Left renal cortex interstitium (tissue), 4 donors: ENCODE measurements around the gene KRT17. TPM values are rescaled to one million over a fixed set of nuclear protein-coding genes. Genes with fewer than 3 reads are reported as not detected.
"Not testable (repeated sequence)": the region's sequence is repeated elsewhere in the genome, so short reads cannot be mapped to it uniquely, and the experiment has no call there.

ENCODE experiments used
- DNase-seq, 4 donors: peaks; one replicate each; pipeline ENCODE4 v3.0.0-alpha.2; 2013; ENCODE audit warnings: low read depth in 4 of 4, low spot score in 2 of 4, missing footprints in 1 of 4
- polyA plus RNA-seq, 4 donors: library from polyadenylated mRNA; unstranded; fragments of 120-200 nt; gene quantifications; one replicate each; pipeline ENCODE4 v1.2.1, GENCODE V29; 2013; ENCODE audit not compliant: insufficient read length in 4 of 4

Gene KRT17
- polyA plus RNA-seq, 4 donors: 1.5 to 3.4 (median 1.7) TPM

DNA sequence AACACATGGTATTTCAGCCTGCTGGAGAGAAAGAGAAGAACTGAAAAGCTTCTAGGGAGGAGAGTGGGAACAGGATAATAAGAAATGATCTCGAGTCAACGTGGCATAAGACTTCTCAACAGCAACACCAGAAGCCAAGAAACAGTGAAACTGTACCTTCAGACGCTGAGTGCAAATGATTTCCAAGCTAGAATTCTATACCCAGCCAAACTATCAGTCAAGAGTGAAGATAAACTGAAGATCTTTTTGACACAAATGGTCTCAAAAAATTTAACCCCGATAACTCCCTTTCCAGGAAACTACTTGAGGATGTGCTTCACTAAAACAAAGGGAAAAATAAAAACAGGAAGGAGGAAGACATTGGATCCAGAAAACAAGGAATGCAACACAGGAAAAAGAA is 17.4 kb downstream of the KRT17 start:
- not testable (repeated sequence) for DNase-seq

- no peak for DNase-seq
These were observed 21.9 kb downstream of the KRT17 start for GRCh38 chr17:41602524-41602923.

DNA sequence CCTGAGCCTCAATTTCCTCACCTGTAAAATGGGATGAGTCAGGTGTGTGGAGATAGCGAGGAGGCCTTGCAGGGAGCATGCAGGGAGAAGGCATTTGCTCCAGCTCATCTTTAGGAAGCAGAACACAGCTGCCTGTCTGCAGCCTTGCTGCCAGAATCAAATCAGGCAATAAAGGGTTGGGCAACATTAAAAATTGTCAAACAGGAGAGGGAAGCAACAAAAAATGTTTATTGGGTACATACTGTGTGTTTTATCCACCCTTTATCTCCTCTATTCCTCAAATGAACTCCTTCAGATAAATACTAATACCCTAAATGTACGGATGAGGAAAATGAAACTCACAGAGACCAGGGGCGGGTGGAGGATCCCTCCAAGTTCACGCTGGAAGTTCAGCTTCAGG is 24.1 kb downstream of the KRT17 start:
- no peak for DNase-seq

GRCh38 chr17:41599680-41600079 is 24.7 kb downstream of the KRT17 start:
- DNase-seq: no peak

- DNase-seq: no peak
These were observed 28.8 kb downstream of the KRT17 start for GRCh38 chr17:41595585-41595984.

DNA sequence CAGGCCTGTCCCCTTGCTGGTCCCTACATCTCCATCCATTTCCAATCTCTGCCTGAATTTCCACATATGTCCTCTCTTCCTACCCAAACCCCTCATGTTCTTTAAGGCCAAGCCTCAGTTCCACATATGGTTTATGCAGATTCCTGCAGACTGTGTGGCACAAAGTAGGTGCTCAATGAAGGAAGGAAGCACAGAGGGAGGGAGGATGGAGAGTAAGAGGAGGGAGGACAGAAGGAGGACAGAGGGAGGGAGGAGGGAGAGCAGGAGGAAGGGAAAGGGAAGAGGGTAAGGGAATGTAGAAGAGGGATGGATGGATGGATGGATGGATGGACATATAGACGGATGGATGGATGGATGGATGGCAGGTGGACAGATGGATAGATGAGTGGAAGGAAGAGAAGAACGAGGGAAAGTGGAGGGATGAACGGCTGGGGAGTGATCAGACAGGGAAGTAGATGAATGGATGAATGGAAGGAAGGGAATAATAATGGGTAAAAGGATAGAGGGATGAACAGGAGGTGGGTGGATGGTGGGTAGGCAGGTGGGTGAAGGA is 29.9 kb downstream of the KRT17 start:
- no peak for DNase-seq

- DNase-seq: no peak
These were observed 30.9 kb downstream of the KRT17 start for GRCh38 chr17:41593306-41593981.

GRCh38 chr17:41592601-41593305 is 31.6 kb downstream of the KRT17 start:
- DNase-seq: no peak

GRCh38 chr17:41589301-41589700 is 35.1 kb downstream of the KRT17 start:
- no peak for DNase-seq

GRCh38 chr17:41588126-41588810 is 36.1 kb downstream of the KRT17 start:
- DNase-seq: no peak

DNA sequence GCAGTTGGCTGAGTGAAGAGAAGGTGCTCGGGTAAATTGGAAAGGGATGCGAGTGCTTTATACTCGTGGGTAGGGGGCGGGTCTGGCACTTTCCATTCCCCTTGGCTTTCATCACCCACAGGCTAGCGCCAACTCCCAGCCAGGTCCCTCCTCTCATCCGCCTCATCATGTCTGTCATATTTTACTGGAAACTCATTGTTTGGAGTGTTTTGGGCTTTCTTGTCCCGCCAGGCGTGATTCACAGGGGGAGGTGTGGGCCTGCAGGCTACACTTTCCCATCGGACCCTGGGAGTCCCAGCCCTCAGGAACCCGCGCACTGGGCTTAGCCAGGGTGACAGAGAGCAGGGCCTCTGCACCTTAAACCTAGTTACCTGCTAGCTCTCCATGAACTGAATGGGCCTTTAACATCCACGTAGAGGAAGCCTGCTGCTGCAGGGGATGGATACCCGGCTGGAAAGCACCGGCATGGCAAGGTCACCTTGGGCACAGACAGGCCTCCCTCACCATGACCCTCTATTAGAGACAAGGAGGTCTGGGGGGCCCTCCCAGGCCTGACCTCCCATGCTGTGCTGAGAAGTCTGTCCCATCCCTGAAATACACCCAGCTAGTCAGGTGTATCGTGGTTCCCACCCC is 37.4 kb downstream of the KRT17 start, which contains the start of gene KRT14:
TSS of gene KRT14 (minus strand) at position 33 of the 633 bp plus-strand sequence. CDS start 61 bp downstream, outside the sequence.
- DNase-seq: no peak

- no peak for DNase-seq
These were observed 38.9 kb downstream of the KRT17 start for GRCh38 chr17:41585301-41586056.

- not testable (repeated sequence) for DNase-seq
These were observed 39.9 kb downstream of the KRT17 start for GRCh38 chr17:41584331-41584927.

DNA sequence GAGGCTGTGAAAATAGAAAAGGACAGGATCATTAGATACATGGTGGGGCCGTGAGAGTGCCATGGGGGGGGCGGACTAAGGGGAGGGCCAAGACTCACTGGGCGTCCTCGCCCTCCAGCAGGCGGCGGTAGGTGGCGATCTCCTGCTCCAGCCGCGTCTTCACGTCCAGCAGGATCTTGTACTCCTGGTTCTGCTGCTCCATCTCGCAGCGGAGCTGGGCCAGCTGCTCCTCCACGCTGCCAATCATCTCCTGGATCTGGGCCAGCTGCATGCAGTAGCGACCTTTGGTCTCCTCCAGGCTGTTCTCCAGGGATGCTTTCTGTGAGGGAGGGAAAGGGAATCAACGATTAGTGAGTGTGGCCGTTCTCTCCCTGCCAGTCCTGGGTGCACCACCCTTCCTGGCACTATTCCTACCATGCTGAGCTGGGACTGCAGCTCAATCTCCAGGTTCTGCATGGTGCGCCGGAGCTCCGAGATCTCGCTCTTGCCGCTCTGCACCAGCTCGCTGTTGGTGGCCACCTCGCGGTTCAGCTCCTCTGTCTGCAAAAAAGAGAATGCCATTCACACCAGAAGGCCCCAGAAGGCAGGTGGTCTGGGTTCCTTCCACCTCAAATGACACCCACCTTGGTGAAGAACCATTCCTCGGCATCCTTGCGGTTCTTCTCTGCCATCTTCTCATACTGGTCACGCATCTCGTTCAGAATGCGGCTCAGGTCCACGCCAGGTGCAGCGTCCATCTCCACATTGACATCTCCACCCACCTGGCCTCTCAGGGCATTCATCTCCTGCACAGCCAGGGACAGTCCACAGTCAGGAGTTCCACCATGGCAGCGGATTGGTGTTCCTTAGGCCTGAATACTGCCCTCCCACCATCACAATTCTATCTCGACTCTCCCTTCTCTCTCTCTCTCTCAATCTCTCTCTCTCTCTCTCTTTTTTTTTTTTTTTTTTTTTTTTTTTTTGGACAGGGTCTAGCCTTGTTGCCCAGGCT is 40.9 kb downstream of the KRT17 start:
- DNase-seq: no peak

DNA sequence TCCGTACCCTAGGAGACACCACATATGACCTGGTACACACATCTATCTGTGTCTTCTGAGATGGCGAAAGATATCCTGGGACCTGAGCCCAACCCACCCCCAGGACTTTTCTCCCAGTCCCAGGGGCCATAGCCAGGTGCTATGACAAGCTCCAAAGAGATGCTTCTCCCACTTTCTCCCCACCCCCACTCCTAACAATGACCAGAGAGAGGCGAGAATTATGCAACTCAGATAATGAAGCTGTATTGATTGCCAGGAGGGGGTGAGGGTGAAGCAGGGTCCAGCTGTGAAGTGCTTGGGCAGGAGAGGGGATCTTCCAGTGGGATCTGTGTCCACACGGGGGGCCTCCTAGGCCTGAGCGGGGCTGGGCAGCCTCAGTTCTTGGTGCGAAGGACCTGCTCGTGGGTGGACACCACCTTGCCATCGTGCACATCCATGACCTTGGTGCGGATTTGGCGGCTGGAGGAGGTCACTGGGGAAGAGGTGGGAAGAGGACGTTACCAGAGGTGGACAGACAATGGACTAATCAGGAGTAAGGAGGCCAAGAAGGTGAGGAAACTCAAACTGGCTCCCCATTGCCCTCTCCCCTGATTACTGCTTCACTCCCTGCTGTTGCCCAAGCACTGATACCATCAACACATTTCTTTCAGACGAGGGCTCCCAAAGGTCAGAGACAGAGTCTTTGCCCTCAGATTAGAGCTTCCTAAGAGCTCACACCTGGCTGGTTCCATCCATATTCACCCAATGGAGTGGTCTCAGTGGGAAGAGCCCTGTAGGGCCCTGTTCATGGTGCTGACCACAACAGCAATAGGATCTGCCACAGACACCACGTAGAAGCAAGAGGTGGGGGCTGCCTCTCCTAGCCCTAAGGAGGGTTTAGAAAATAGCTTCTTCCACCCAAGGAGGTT is 42.1 kb downstream of the KRT17 start:
- DNase-seq: not testable (repeated sequence)

GRCh38 chr17:41581366-41582060 is 42.9 kb downstream of the KRT17 start:
- no peak for DNase-seq
